Measurements from ENCODE around the gene GPRC5C.

The GPRC5C gene

DNA sequence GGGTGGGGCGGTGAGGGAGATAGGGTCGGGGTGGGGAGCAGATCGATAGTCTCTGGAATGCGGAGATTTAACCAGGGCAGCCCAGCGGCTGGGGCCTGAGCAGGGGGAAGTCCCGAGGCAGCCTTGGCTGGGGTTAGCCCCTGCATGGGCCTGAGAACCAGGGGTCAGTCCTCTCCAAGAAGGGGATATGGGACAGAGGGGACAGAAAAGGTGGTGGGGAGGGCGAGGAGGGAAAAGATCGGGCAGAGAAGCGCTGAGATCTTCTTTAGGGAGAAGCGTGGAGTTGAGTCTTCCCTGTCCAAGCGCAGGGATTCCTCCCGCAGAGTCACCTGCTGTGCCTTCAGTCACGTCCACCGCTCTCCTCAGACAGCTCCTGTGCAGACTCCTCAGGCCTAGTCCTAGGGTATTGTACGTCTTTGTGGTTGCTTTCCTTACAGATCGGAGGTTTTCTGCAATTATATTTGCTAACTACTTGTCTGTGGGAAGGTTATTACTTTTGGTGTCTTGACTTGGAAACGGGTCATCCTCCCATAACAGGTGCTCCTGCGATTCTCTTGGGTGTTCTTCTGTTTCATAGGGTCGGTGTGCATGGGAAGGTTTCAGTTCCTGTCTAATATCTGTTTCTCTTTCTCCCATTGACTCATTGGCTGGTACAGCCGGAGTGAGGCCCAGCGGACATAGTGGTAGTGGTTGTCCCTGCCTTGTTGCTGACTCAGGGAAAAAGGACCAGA is 35.5 kb downstream of the GPRC5C start:
- Mint-ChIP-seq H3K27ac (no peak overlapping the region), H3K27me3 (no peaks in the 10 kb centered on the region), H3K9me3 (no peaks in the 10 kb centered on the region), H3K4me1 (ENCODE audit: low read depth in 2 of 2) (peaks cover 34 to 51% of the 10 kb centered on the region in 2 donors), H3K36me3 (ENCODE audit: insufficient read depth) (peaks cover 30% of the 10 kb centered on the region), H3K4me3 (no peak overlapping the region)
- DNase-seq = no peak
- ATAC-seq (replicated peaks) = no peak

DNA sequence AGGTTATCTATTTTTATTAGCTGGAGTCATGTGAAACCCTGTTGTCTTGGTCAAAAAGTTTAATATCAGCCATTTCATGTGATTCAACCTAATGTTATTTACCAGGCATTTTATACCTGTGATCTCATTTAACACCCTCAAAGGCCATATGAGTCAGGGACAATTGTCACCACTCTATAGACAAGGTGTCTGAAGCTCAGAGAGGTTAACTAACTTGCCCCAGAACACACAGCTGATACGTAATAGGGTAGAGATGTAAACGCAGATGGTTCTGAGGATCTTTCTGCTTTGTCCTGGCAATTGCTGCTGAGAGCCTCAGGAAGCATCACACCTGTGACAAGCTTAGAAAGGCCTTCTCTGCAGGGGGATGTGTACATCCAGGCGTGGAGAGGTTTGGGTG is 39.5 kb downstream of the GPRC5C start:
- peak; percentile 29 for ATAC-seq (replicated peaks)
- Mint-ChIP-seq H3K36me3 (ENCODE audit: insufficient read depth) (peaks cover 62% of the 10 kb centered on the region), H3K27me3 (no peaks in the 10 kb centered on the region), H3K27ac (peak overlapping the region; percentile 93 to 94), H3K4me1 (ENCODE audit: low read depth in 2 of 2) (peaks cover 53 to 69% of the 10 kb centered on the region in 2 donors), H3K9me3 (no peaks in the 10 kb centered on the region), H3K4me3 (peak overlapping the region in 1 of 2 donors; percentile 79)
- DNase-seq = no peak

DNA sequence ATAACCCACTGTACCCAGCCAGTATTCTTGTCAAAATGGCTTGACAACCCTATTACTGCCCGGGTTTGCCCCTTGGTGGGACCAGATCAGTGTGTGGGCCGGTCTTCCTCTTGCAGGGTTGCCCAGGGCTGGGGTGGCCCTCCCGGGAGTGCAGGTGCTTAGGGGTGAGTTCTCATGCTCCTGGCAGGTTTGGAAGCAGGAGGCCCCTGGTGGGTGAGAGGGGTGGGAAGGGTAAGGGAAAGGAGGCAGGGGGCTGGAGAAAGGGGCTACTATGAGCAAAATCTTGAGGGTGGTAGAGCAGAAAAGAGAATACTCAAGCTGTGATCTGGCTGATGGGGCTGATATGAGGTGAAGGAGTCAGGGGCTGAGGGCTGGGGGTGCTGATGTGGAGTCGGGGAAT is 41.0 kb downstream of the GPRC5C start:
- DNase-seq (no peak), ATAC-seq (replicated peaks) (no peak)
- Mint-ChIP-seq H3K4me3 (peak overlapping the region; percentile 78 to 79), H3K4me1 (ENCODE audit: low read depth in 2 of 2) (peaks cover 61 to 70% of the 10 kb centered on the region in 2 donors), H3K27me3 (no peaks in the 10 kb centered on the region), H3K27ac (peak overlapping the region; percentile 93 to 94), H3K9me3 (no peaks in the 10 kb centered on the region), H3K36me3 (ENCODE audit: insufficient read depth) (peaks cover 71% of the 10 kb centered on the region)

DNA sequence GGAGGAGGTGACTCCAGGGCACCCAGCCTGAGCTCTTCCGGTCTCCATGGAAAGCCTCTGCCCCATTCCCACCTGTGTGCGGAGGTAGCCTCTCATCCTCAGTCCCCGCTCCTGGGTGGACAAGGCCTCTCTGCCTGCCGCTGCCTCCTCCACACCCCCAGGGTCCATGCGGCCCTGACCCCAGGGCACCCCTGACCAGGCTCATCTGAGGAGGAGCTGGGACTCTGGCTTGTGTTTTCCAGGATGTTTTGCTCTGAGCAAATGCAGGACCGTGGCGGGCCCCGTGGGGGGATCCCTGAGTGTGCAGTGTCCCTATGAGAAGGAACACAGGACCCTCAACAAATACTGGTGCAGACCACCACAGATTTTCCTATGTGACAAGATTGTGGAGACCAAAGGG is 41.4 kb downstream of the GPRC5C start:
- Mint-ChIP-seq H3K4me1 (ENCODE audit: low read depth in 2 of 2) (peaks cover 65 to 75% of the 10 kb centered on the region in 2 donors), H3K27me3 (no peaks in the 10 kb centered on the region), H3K9me3 (no peaks in the 10 kb centered on the region), H3K36me3 (ENCODE audit: insufficient read depth) (peaks cover 75% of the 10 kb centered on the region), H3K4me3 (peak overlapping the region; percentile 78 to 79), H3K27ac (peak overlapping the region; percentile 93 to 94)
- ATAC-seq (replicated peaks) = no peak
- DNase-seq = no peak

DNA sequence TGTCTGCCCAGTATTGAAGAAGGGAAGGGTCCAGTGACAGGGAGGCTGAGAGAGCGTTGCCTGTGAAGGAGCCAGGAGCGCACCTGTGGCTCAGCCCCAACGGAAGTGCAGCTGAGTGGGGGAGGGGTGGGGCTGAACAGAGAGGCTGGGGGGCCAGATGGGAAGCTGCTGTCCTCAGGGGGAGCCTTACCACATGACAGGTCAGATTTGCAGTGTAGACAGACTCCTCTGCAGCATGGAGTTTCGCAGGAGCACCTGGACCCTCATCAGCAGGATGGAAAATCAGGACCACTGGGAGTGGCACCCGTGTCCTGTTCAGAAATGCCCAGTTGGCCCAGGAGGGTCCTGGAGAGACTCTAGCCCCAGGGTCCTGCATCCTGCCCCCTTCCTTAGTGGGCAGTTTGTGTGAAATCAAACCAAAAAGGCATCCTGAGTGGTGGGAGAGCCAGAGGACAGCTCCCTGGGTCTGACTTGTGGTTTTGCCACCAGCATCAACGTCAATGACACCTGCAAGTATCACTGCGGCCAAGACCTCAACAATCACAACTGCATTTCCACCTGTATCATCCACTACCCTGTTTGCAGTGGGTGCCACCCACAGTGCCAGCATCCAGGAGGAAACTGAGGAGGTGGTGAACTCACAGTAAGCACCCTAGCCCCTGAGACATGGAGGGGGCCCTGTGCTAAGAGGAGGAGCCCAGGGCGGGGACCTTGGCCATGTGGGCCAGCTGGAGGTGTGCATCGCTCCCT is 42.3 kb downstream of the GPRC5C start:
- H3K27ac Mint-ChIP-seq = peak overlapping the region; percentile 93 to 94
- ATAC-seq (replicated peaks) (peak; percentile 86), DNase-seq (peak; percentile 47 to 57 (median 54))
- peaks cover 74 to 84% of the 10 kb centered on the region in 2 donors for H3K4me1 Mint-ChIP-seq (ENCODE audit: low read depth in 2 of 2)
- H3K36me3 Mint-ChIP-seq (ENCODE audit: insufficient read depth) = peaks cover 76% of the 10 kb centered on the region
- no peaks in the 10 kb centered on the region for H3K27me3 Mint-ChIP-seq
- H3K4me3 Mint-ChIP-seq = peak overlapping the region; percentile 78 to 79
- H3K9me3 Mint-ChIP-seq = no peaks in the 10 kb centered on the region

DNA sequence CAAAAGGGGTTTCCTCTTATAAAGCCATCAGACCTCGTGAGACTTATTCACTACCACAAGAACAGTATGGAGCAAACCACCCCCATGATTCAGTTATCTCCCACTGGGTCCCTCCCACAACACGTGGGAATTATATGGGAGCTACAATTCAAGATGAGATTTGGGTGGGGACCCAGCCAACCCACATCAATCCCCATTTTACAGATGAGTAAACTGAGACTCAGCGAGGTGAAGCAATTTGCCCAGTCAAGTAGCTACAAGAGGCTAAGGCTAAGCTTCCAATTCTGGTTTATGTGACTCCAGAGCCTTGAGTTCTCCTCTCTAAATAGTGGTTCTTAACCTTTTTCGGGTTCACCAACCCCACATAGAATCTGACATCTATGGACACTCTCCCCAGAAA is 43.3 kb downstream of the GPRC5C start:
- Mint-ChIP-seq H3K4me1 (ENCODE audit: low read depth in 2 of 2) (peaks cover 77 to 84% of the 10 kb centered on the region in 2 donors), H3K4me3 (peak overlapping the region; percentile 78 to 79), H3K27me3 (no peaks in the 10 kb centered on the region), H3K36me3 (ENCODE audit: insufficient read depth) (peaks cover 75% of the 10 kb centered on the region), H3K27ac (peak overlapping the region in 1 of 2 donors; percentile 93), H3K9me3 (no peaks in the 10 kb centered on the region)
- DNase-seq = no peak
- no peak for ATAC-seq (replicated peaks)

DNA sequence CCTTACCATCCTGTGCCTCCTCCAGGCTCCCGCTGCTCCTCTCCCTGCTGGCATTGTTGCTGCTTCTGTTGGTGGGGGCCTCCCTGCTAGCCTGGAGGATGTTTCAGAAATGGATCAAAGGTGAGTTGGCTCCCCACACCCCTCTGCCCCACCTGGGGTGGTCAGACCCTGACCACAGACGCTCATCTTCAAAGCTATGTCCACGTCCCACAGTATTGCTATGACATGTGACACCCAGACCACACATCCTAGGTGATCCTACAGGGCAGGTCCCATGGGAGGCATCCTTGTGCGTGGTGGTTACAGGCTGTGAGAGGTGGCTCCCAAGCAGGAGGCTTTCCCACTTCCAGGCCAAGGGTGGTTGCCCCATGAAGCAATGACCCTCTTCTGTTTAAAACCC is 45.5 kb downstream of the GPRC5C start:
- H3K27ac Mint-ChIP-seq = peak overlapping the region; percentile 94
- DNase-seq (no peak), ATAC-seq (replicated peaks) (no peak)
- H3K4me3 Mint-ChIP-seq = peak overlapping the region; percentile 64 to 67
- H3K4me1 Mint-ChIP-seq (ENCODE audit: low read depth in 2 of 2) = peaks cover 84 to 87% of the 10 kb centered on the region in 2 donors
- peaks cover 73% of the 10 kb centered on the region for H3K36me3 Mint-ChIP-seq (ENCODE audit: insufficient read depth)
- H3K27me3 Mint-ChIP-seq = no peaks in the 10 kb centered on the region
- no peaks in the 10 kb centered on the region for H3K9me3 Mint-ChIP-seq

DNA sequence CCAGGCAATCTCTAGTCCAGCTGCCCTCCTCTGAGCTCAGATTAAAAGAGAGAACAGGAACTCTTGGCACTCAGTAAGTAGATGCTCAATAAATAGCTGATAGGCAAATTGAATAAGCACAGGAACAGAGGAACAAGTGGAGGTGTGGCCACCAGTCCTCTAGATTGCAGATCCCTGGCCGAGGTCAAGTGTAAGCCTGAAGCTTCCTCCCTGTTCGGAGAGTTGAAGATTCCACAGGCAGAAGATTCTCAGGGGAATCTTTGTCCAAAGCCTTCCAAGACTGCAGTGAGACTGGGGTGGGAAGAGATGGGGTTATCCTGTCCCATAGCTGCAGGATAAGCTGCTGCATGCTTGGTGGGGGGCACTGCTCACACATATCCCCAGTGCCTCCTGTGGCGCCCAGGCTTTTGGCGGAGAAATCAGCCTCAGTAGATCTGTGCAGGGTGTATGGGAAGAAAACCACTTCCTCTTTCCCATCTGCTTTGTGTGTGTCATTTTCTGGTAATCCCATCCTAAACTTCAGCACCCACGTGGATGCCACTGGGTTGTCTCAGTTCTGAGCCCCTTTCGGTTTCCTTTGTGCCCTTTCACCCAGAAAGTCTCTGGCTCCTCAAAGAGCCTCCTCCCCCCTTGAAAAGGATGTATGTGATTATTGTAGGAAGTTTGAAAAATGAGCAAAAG is 46.7 kb downstream of the GPRC5C start:
- peaks cover 80 to 81% of the 10 kb centered on the region in 2 donors for H3K4me1 Mint-ChIP-seq (ENCODE audit: low read depth in 2 of 2)
- peak; percentile 11 for ATAC-seq (replicated peaks)

DNA sequence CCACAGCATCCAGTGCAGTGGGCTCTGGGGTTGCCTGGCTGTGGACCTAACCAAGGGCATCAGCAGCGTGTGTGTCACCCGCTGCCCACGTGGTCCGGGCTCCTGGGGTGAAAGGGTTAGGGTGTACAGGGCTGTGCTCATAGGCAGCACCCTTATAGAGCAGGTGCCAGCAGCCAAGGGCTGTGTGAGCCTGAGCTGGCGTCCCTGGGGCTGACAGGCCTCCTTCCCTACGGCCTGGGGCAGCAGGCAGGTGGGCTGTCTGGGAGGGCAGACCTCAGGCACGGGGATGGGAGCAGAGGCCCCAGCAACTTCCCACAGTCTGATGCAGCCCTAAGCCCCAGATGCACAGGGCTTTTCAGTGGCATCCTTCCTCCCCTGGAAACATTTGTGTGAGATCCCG is 48.4 kb downstream of the GPRC5C start:
- ATAC-seq (replicated peaks) = no peak
- Mint-ChIP-seq H3K36me3 (ENCODE audit: insufficient read depth) (peaks cover 66% of the 10 kb centered on the region), H3K27me3 (no peaks in the 10 kb centered on the region), H3K4me3 (peak overlapping the region; percentile 64 to 67), H3K9me3 (no peaks in the 10 kb centered on the region), H3K4me1 (ENCODE audit: low read depth in 2 of 2) (peaks cover 64 to 69% of the 10 kb centered on the region in 2 donors), H3K27ac (peak overlapping the region; percentile 94)
- no peak for DNase-seq

More for the DNA sequence above, 46.7 kb downstream of the GPRC5C start:
- DNase-seq = peak in 1 of 3 experiments; percentile 38
- Mint-ChIP-seq H3K4me3 (peak overlapping the region; percentile 64 to 67), H3K27me3 (no peaks in the 10 kb centered on the region), H3K9me3 (no peaks in the 10 kb centered on the region), H3K36me3 (ENCODE audit: insufficient read depth) (peaks cover 69% of the 10 kb centered on the region), H3K27ac (peak overlapping the region; percentile 94)

DNA sequence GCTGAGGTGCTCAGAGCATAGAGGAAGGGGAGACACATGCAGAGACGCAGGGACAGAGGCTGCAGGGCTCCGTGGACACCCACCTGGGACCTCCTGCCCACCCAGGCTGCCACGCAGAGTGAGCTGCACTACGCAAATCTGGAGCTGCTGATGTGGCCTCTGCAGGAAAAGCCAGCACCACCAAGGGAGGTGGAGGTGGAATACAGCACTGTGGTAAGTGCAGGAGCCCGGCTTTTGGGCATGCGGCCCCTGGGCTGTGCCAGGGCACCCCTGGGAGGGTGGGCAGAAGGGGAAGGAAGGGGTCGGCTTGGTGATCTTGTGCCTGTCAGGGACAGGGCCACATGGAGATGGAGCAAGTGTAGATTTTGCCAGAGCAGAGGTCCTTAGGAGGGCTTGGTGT is 49.7 kb downstream of the GPRC5C start:
- DNase-seq (no peak), ATAC-seq (replicated peaks) (no peak)
- no peaks in the 10 kb centered on the region for H3K9me3 Mint-ChIP-seq
- no peak overlapping the region for H3K4me3 Mint-ChIP-seq
- H3K27me3 Mint-ChIP-seq = no peaks in the 10 kb centered on the region
- H3K4me1 Mint-ChIP-seq (ENCODE audit: low read depth in 2 of 2) = peaks cover 59 to 64% of the 10 kb centered on the region in 2 donors
- H3K27ac Mint-ChIP-seq = peak overlapping the region; percentile 94
- H3K36me3 Mint-ChIP-seq (ENCODE audit: insufficient read depth) = peaks cover 58% of the 10 kb centered on the region

DNA sequence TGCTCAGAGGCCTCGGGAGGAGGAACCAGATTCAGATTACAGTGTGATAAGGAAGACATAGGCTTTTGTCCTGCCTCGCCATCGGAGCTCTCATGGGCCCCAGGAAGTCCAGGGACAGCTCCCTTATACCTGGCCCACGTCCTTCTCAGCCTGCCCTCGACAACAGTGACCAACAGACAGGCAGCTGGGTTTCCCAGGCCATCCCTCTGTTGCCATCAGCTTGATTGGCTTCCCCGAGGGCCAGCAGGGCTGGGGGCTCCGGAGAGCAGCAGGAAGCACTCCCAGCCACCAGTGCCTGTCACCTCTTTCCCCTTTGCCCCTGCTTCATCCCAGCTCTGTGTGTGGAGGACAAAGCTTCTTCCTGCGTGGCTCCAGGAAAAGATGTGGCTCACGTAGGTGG is 52.2 kb downstream of the GPRC5C start:
- H3K9me3 Mint-ChIP-seq = no peaks in the 10 kb centered on the region
- H3K27me3 Mint-ChIP-seq = no peaks in the 10 kb centered on the region
- peak overlapping the region; percentile 38 to 89 for H3K27ac Mint-ChIP-seq

DNA sequence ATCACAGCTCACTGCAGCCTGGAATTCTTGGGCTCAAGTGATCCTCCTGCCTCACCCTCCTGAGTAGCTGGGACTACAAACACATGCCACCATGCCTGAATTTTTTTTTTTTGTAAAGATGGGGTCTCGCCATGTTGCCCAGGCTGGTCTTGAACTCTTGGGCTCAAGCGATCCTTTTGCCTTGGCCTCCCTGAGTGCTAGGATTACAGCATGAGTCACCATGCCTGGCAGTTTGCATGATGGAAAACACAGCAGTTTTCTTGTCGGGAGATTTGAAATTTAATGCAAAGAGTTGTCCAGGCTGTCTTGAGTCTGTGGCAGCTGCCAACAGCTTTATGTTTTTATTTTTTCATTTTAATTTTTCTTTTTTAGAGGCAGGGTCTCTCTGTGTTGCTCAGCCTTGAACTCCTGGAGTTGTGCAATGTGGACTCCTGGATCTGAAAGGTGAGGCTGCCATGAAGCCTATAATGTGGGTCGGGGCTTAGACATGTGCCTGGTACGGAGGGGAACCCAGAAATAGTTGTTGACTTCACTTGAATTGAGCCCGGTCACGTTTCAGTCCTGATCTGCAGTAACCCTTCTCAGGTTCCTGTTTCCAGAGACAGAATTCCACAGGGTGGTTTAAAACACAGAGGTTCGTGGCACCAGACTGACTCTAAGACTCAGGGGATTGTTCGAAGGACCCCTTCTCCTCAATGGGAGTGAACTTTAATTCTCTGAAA is 53.3 kb downstream of the GPRC5C start:
- no peaks in the 10 kb centered on the region for H3K27me3 Mint-ChIP-seq
- no peaks in the 10 kb centered on the region for H3K9me3 Mint-ChIP-seq
- H3K4me1 Mint-ChIP-seq (ENCODE audit: low read depth in 2 of 2) = peaks cover 48 to 54% of the 10 kb centered on the region in 2 donors
- no peak overlapping the region for H3K4me3 Mint-ChIP-seq
- DNase-seq = no peak
- ATAC-seq (replicated peaks) = no peak
- peaks cover 50% of the 10 kb centered on the region for H3K36me3 Mint-ChIP-seq (ENCODE audit: insufficient read depth)
- peak overlapping the region; percentile 38 to 89 for H3K27ac Mint-ChIP-seq

More for the DNA sequence above, 52.2 kb downstream of the GPRC5C start:
- peaks cover 53% of the 10 kb centered on the region for H3K36me3 Mint-ChIP-seq (ENCODE audit: insufficient read depth)
- no peak for ATAC-seq (replicated peaks)
- no peak overlapping the region for H3K4me3 Mint-ChIP-seq
- peaks cover 48 to 54% of the 10 kb centered on the region in 2 donors for H3K4me1 Mint-ChIP-seq (ENCODE audit: low read depth in 2 of 2)
- no peak for DNase-seq

DNA sequence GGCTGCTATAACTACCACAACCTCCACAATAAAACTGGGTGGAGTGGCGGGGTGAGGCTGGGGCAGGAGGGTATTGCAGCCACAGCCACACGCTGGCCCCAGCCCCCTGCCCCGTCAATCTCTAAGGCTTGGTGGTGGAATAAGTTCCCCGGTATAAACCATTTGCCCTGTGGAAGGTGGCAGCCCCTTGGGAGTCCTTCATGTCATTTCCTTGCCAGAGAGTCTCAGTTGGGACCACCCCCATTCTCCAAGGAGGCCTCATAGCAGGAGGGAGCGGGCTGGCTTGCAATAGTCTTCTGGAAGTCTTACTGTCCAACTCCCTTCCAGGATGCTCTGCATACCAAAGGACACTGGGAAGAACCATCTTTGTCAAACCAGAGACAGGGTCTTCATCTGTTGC is 54.0 kb downstream of the GPRC5C start:
- no peaks in the 10 kb centered on the region for H3K9me3 Mint-ChIP-seq
- DNase-seq = no peak
- H3K4me3 Mint-ChIP-seq = no peak overlapping the region
- H3K27ac Mint-ChIP-seq = peak overlapping the region in 1 of 2 donors; percentile 55
- H3K36me3 Mint-ChIP-seq (ENCODE audit: insufficient read depth) = peaks cover 45% of the 10 kb centered on the region
- H3K4me1 Mint-ChIP-seq (ENCODE audit: low read depth in 2 of 2) = peaks cover 42 to 48% of the 10 kb centered on the region in 2 donors
- no peak for ATAC-seq (replicated peaks)
- no peaks in the 10 kb centered on the region for H3K27me3 Mint-ChIP-seq

Measured in effector memory CD8-positive, alpha-beta T cell (primary cell).